NCI-H1417 treated with DMSO at 0.1 percent for 48 hours (cell line): ENCODE measurements around the gene KMT2A.
A peak's percentile ranks its signal among the peaks of the same experiment; 100 is the strongest.
"Not testable (repeated sequence)": the region's sequence is repeated elsewhere in the genome, so short reads cannot be mapped to it uniquely, and the experiment has no call there.

Experiments used
- DNase-seq: peaks from one replicate; lab custom pipeline; 2025; lab: John Stamatoyannopoulos, UW

KMT2A gene

DNA sequence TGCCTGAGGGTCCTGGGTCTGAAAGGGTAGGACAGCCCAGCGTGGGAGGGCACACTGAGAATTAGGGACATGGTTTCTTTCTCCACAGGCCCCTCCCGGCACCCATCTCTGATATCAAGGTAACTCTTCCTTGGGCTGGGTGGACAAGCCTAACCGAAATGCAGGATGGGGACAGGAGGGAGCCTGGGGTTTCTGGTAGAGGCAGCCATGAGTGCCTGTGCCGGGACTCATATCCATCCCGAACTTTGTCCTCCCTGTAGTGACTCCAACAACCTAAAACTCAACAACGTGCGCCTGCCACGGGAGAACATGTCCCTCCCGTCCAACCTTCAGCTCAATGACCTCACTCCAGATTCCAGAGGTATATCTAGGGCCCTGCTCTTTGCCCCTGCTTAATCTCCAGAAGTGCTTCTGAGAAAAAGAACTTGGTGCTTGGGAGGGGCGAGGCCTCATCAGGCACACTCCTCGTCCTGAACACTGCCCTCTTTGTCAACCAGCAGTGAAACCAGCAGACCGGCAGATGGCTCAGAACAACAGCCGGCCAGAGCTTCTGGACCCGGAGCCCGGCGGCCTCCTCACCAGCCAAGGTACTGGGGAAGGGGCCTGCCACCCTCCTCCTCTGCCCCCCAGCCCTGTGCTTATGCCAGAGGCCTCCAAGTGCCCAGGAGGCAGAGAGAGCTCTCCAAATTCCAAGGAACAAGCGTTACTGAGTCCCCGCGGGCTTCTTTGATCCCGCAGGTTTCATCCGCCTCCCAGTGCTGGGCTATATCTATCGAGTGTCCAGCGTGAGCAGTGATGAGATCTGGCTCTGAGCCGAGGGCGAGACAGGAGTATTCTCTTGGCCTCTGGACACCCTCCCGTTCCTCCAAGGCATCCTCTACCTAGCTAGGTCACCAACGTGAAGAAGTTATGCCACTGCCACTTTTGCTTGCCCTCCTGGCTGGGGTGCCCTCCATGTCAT, 97.8 kb downstream of the KMT2A start:
- DNase-seq: no peak

DNA sequence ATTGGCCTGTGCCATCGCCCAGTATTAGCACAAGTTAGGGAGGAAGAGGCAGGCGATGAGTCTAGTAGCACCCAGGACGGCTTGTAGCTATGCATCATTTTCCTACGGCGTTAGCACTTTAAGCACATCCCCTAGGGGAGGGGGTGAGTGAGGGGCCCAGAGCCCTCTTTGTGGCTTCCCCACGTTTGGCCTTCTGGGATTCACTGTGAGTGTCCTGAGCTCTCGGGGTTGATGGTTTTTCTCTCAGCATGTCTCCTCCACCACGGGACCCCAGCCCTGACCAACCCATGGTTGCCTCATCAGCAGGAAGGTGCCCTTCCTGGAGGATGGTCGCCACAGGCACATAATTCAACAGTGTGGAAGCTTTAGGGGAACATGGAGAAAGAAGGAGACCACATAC, 99.0 kb downstream of the KMT2A start:
- DNase-seq: no peak

DNA sequence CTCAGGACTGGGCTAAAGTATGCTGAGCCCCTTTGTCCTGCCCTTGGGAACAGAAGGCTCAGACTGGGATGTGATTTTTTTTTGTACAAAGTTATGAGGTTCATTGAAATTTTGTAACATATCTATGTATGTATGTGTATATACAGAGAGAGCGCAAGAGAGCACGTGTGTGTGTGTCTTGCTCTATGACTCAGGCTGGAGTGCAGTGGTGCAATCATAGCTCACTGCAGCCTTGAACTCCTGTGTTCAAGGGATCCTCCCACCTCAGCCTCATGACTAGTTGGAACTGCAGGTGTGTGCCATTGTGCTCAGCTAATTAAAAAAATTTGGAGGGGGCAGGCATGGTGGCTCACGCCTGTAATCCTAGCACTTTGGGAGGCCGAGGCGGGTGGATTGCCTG, 100.4 kb downstream of the KMT2A start:
- no peak for DNase-seq

DNA sequence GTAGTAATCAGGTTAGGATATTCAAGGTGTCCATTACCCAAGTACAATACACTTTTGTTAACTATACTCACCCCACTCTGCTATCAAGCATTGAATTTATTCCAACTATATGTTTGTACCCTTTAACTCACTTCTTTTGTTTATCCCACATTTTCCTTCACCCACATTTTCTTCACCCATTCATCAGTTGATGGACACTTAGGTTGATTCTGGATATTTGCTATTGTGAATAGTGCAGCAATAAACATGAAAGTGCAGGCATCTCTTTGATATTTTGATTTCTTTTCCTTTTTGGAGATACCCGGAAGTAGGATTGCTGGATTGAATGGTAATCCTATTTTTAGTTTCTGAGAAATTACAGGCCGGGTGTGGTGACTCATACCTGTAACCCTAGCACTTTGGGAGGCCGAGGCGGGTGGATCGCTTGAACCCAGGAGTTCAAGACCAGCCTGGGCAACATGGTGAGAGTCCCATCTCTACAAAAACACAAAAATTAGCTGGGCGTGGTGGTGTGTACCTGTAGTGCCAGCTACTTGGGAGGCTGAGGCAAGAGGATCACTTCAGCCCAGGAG, 101.2 kb downstream of the KMT2A start:
- no peak for DNase-seq

DNA sequence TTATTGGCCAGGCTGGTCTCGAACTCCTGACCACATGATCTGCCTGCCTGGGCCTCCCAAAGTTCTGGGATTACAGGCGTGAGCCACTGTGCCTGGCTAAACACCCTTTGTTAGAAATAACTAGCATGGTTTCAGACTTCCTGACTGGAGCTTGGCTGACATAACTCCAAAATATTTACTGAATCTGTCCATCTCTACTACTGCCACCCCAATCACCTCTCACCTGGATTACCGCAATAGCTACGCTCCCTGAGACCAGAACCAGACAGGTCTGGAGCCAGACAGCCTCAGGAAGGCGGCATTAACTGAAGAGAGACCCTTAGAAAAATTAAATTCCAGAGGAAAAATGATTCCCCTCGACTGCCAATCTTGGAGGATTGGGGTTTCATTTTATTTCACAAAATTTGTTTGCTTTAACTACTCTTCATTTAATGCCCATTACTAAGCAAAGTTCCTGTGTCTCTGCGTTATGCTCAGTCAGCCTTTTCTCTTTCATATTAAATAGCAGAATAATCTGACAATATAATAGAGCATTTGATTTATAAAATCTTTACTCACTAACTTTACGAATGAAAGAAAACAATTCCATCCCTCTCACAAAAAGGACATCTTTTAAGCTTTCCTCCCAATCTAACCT, 107.8 kb downstream of the KMT2A start:
- DNase-seq: no peak

DNA sequence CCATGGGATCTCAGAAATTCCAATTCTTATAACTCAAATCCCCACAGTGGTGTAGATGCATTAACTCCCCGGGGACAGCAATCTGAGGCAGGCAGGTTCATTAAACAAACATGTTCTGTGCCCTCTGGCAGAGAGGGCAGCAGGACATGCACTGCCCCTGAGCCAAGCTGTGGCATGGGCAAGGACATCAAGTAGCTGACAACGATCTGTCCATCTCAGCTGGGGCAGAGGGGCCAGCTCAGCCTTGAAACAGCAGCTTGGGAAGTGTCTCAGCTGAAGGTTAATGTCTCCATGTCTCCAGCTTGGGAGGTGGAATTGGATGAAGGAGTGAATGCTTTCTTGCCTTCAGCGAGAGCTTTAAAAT, 108.3 kb downstream of the KMT2A start:
- no peak for DNase-seq

DNA sequence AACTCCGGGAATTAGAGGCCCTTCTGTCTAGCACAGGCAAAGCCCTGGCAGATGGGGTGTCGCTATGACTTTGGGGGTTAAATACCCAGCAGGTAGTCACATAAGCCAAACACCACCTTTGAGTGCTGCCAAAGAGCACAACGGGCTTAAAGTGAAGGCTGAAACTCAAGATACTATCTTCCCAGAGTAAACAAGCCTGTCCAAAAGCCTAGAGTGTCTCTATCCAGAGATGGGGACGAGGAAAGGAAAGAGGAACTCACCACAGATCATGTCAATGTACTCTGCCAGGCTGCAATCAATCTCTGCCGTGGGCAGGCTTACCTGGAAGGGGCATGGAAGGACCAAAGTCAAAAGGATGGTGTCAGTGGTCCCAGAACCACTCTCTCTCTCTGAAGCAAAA, 109.2 kb downstream of the KMT2A start:
- DNase-seq: no peak

DNA sequence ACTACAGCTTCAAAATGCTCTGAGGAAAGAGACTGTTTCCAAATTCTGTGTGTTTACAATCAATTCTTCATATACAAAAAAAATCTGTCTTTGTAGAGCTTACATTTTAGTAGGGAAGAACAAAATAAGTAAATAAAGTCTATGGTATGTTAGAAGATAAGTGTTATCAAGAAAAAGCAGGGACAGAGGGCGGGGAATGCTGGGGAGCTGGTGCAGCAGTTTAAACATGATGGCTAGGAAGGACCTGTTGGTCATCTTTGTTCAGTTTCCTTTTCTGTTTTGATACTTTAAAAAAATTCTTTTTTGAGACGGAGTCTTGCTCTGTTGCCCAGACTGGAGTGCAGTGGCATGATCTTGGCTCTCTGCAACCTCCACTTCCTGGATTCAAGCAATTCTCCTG, 110.8 kb downstream of the KMT2A start:
- no peak for DNase-seq

DNA sequence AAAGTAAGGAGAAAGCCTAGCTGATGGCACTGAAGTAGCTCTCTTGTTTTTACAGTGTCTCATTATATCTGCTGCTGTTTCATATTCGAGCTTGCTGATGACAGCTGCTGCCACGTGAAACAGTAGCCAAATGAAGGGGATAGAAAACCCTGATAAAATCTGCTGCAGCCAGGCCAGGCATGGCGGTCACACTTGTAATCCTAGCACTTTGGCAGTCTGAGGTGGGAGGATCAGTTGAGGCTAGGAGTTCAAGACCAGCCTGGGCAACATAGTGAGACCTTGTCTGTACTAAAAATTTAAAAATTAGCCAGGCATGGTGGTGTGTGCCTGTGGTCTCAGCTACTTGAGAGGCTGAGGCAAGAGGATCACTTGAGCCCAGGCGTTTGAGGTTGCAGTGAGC, 116.0 kb downstream of the KMT2A start:
- DNase-seq: no peak

DNA sequence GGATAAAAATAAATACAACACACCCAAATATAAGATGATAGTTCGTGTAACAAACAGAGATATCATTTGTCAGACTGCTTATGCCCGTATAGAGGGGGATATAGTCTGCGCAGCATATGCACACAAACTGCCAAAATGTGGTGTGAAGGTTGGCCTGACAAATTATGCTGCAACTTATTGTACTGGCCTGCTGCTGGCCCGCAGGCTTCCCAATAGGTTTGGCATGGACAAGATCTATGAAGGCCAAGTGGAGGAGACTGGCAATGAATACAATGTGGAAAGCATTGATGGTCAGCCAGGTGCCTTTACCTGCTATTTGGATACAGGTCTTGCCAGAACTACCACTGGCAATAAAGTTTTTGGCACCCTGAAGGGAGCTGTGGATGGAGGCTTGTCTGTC, 124.5 kb downstream of the KMT2A start:
- no peak for DNase-seq

DNA sequence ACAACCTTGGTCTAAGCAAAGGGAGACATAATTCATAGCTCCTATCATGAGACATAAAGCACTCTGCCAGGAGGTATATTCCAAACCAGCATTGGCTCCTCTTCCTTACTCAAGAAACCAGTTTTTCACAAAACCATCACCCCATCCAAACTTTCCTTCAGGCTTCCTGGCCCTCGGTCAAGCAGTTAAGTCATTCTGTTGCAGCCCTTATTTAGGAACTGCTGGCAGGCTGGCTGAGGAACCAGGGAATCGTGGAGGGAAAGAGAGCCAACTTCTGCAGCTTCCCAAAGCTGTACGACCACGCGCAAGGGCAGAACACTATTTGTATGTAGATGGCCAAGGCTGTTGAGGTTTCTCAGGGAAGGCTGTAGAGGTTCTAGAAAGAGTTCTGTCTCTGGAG, 128.8 kb downstream of the KMT2A start:
- DNase-seq: no peak

DNA sequence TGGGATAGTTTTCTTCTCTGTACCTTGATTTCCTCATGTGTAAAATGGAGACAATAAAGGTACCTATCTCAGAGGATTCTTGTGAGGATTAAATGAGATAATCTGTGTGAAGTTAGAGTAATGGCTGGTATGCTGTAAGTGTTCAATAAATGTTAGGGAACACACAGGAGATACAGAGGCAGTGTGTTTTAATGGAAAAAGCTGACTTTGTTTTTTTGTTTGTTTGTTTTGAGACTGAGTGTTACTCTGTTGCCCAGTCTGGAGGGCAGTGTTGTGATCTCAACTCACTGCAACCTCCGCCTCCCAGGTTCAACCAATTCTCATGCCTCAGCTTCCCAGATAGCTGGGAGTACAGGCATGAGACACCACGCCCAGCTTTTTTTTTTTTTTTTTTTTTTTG, 133.4 kb downstream of the KMT2A start:
- no peak for DNase-seq

DNA sequence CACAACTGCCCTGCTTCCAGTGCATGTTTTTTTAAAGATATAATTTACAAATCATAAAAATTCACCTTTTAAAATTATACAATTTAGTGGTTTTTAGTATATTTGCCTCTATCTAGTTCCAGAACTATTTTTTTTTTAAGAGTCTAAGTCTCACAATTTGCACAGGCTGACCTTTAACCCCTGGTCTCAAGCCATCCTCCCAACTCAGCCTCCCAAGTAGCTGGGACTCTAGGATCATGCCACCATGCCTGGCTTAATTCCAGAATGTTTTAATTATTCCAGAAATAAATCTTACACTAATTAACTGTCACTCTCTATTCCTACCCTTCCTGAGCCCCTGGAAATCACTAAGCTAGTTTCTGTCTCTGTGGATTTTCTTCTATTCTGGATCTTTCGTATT, 134.5 kb downstream of the KMT2A start:
- no peak for DNase-seq

DNA sequence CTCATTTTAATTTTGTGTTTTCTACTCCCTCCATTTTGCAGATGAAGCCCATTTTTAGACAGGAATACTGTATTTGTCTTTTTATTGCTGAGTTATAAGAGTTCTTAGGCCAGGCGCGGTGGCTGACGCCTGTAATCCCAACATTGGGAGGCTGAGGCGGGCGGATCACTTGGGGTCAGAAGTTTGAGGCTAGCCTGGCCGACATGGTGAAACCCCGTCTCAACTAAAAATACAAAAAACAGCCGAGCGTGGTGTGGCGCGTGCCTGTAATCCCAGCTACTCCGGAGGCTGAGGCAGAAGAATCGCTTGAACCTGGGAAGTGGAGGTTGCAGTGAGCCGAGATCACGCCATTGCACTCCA, 135.4 kb downstream of the KMT2A start:
- not testable (repeated sequence) for DNase-seq

DNA sequence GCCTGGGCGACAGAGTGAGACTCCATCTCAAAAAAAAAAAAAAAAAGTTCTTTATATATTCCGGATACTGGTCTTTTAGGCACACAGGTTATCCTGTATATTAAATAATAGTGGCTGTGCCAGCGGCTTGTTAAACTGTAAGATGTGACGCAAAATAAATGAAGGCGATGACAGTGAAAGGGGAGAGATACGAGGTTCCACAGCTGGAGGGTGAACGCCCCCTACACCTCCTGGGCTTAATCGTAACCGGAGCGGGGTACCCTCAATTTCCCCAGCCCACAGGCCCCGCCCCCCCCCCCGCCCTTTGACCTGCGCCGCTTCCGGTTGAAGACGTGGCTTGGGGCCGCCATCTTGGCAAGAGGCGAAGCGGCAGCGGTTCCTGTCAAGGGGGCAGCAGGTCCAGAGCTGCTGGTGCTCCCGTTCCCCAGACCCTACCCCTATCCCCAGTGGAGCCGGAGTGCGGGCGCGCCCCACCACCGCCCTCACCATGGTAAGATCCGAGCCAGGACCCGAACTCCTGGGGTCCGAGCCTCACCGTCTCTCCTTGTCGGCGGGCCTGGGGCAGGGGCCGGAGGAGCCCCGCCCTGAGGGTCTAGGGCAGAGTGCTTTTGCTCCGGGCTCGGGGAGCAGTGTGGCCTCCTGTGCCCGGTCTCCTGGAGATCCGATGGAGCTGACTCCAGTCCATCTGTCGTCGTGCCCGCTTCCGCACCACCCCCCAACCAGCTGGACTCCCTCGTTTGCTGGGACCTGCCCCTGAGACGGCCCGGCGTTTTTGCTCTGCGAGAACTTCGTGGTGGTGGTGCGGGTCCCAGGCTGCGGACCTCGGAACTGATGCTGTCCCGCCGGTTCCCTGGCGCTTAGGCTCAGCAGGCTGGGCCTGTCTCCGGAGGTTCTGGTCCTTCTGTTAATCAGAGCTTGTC, 136.0 kb downstream of the KMT2A start, which contains the start of gene ARCN1:
Gene ARCN1 (plus strand): TSS at position 349 of the 920 bp plus-strand sequence. CDS start 139 bp downstream, at position 488.
- DNase-seq: peak; percentile 32

DNA sequence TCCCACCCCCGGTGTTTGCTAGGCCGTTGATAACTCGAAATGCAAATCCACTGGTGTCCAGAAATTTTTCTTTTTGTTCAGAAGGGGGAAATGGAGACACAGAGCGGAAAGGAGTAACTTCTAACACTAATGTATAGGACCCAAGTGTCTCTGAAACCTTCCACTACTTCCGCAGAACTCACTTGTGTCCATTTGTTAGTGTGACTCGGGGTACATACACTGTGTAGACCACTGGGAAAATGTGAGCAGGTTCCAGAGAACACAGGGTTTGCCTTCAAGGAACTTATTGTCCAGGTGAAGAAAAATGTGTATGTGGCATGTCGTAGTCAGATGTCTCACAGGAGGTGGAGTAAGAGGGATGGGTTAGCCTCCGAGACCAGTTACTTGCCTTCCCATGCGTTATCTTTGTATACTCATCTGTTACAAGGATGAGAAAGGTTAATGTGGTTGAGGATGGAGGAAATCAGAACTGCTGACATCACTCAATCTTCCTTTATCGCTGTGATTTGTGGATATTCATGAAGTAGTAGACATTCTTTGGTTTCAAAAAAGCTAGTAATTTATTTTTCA, 136.8 kb downstream of the KMT2A start:
- no peak for DNase-seq

DNA sequence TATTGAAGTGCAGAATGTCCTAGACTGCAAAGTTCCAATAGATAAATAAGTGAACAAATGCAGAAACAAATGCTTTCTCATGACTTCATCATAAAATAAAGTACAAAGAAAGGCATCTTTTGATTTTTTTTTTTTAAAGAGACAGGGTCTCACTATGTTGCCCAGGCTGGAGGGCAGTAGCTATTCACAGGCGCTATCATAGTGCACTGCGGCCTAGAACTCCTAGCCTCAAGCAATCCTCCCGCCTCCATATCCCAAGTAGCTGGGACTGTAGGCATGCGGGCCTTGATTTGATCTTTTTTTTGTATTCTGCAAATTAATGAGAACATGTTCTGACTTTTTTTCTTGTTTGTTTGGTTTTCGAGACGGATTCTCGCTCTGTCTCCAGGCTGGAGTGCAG, 138.3 kb downstream of the KMT2A start:
- no peak for DNase-seq
